NCI-H1417 treated with DMSO at 0.1 percent for 48 hours (cell line): Measurements from ENCODE around the gene TSPYL4.

ENCODE experiments used
- DNase-seq: peaks from one replicate; lab custom pipeline; 2025; lab: John Stamatoyannopoulos, UW

The TSPYL4 gene

DNA sequence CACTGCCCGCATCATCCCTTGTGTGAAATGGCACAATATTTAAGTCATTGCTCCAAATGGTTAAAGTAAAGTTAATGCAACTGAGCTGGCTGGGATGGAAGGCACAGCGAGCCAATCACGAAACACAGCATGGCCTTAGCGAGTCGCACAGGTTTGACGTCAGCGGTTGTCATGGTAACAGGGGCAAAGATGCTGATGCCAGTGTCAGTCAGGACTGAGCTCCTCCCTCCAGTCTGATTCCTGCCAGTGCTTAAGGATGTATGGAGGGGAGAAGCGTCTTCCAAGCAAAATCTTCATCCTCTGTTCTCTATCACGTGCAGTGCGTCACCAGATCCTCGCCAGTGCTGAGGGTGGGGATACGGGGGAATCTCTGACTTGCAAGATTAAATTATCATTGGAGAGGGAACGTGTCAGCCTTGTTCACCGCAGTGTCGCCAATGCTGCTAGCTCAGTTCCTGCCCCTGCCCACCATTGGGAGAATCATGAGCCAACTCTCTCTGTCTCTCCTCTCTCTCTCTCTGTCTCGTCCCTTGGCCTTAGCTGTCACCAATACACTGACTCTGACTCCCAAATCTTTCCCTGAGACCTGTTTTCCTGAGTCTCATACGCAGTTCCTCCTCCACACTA, 24.5 kb downstream of the TSPYL4 start:
- no peak for DNase-seq

DNA sequence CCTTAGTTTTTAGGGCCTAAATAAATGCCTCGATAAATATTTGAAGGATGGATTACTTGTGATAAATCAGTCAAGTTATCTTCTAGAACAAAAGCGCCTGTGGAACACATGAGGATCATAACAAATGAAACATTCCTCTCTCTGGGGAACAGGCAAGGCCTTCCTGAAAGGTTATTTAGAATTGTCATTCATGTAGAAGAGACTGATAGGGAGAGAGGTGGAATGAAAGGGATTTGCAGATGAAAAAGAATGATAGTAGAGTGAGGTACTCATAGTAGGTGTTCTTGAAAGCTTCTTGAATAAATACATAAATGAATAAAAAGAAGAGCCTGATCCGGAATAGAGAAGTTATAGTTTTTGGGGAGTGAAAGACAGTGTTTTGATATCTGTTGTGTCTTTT, 30.5 kb downstream of the TSPYL4 start:
- DNase-seq = no peak

DNA sequence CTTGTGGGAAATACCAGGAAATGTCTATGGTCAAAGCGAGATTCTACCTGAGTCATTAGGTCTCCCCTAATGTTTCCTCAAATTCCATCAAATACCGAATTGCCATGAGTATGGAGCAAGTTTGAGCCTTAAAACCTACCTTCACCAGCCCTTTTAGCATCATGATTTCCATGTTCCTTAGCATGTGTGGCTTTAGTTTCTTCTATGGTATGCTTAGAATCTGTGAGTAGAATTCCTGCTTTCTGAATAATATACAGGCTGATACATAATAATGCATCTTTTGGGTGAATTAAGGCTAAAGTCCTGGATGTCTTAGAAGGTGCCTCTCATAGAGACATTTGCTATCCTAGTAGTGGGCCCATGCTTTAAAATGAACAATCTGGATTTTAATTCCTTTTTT, 32.0 kb downstream of the TSPYL4 start:
- DNase-seq = no peak

DNA sequence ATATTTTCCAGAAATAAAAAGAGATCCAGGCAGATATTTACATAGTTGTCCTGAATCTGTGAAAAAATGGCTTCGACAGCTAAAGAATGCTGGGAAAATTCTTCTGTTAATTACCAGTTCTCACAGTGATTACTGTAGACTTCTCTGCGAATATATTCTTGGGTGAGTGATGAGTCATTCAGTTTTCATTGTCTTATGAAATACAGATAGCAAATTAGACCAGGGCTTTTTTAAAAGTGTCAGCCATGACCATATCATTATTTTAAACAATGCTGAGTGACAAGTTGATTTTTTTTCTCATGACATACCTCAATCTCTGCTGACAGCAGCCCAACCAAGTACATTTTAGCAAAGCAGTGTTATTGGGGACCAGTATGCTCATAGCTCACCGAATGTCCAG, 32.8 kb downstream of the TSPYL4 start:
- no peak for DNase-seq

DNA sequence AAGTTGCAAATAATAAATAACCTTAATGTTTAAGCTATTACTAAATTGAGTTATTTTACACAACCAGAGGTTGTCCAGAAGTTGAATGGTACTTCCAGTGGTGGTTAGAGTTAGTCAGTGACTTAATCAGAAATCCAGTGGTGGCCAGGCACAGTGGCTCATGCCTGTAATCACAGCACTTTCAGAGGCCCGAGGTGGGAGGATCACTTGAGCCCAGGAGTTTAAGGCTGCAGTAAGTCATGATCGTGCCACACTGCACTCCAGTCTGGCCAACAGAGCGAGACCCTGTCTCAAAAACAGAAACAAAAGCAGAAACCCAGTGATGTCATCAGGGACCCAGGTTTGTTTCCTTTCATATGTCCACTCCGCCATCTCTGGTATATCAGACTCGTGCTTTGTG, 35.0 kb downstream of the TSPYL4 start:
- DNase-seq = no peak

DNA sequence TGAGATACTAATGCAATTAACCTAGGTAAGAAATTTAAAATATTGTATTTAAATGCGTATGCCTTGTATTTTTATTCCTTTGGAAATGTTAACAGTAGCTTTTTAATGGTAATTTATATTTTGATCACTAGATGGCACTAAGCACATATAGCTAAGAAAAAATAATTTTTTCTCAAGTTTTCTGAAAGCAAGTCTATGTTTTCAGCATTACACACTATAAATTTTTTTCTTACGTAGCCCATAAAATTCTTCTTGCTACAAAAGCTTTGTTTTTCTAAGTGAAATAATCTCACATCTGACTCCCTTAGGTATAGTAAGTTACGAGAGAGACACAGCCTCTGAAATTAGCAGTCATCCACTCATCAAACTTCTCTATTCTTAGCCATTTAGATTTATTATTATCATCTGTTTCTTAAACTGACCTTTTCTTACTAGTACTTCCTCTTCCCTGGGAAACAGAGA, 35.7 kb downstream of the TSPYL4 start:
- no peak for DNase-seq

DNA sequence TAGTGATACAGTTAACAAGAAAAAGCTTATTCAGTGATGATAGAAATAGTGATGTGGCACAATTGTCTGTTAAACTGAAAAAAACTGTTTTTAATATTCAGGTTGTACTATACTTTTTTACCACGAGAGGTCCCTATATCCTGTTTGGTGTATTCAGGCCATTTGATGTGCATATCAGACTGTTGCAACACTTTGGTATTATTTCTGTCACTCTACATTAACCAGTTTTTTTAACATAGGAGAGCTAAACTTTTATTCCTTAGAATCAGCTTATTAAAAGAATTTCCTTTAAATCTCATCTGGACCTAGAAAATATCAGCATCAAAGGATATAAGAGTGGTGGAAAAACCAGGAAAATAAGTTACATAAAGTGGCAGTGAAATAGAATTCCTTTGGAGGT, 36.8 kb downstream of the TSPYL4 start:
- DNase-seq = no peak

DNA sequence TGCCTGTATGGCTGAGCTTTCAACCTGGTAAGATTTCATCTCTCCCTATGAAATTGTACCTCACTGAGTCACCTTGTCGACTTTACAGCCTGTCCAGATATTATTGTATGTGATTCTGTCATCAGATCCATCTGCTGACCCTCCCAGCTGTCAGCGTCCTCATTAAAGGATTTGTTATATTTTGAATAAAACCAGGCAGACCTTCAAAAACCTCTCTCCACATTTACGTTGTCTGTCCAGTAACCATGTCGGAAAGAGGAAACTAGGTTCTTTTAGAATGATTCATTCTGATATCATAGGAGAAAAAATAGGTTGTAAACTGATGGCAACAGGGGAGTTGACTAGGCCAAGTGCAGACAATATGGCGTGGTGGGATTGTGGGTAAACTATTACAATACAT, 38.5 kb downstream of the TSPYL4 start:
- DNase-seq = no peak

DNA sequence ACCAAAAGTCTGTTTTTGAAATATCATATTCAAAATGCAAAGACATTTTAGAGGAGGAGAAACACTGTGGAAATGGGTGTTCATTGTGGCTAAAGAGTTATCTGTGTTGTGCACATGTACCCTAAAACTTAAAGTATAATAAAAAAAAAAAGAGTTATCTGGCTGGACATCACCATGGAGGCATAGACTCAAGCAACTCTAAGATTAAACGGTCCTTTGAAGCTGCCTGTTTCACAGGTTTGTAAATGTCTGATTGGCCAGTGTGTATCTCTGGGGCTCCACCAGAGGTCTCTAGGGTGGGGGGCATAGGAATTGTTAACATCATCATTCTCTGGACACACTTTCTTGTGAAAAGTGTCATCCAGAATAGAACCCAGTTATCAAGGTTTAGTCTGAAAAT, 39.2 kb downstream of the TSPYL4 start:
- DNase-seq = no peak

DNA sequence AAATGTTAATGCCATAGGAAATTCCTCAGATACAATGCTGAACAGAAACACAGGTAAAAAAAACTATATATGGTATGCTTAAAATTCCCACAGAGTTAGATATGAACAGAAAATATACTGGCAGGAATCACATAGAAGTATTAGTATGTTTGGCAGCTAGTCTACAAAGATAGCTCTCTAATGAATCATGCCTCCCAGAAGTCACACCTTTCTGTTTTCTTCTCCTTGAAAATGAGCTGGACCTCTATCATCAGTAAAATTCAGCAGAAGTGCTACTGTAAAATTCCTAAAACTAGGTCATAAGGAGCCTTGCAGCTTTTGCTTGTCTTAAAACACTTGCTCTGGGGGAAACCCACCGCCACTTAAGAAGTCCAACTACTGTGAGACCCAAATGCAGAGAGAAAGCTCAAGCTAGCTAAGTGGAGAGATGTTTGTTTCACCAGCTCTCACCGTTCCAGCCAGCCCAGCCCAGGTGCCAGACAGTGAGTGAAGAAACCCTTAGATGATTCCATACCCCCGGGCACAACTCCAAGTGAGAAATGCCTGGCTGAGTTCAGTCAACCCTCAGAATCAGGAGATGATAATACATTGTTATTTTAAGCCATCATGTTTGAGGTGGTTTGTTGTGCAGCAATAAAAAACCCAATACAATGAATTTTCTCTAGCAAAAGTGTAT, 43.0 kb downstream of the TSPYL4 start:
- no peak for DNase-seq

DNA sequence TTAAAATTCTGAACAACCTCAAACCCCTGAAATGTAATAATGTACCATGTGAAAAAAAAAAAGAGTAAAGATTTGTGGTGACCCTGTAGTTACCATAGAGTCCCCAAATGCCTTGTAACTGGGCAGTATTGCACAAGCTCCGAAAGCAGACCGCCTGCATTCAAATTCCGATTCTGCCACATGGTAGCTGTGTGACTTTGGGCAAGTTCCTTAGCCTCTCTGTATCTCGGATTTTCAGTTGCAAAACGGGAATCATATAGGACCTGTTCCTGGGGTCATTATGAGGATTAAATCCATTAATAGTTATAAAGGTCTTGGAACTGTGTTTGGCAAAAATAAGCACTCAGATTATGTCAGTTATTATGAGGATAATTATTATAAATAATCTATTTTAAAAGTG, 43.6 kb downstream of the TSPYL4 start:
- no peak for DNase-seq

DNA sequence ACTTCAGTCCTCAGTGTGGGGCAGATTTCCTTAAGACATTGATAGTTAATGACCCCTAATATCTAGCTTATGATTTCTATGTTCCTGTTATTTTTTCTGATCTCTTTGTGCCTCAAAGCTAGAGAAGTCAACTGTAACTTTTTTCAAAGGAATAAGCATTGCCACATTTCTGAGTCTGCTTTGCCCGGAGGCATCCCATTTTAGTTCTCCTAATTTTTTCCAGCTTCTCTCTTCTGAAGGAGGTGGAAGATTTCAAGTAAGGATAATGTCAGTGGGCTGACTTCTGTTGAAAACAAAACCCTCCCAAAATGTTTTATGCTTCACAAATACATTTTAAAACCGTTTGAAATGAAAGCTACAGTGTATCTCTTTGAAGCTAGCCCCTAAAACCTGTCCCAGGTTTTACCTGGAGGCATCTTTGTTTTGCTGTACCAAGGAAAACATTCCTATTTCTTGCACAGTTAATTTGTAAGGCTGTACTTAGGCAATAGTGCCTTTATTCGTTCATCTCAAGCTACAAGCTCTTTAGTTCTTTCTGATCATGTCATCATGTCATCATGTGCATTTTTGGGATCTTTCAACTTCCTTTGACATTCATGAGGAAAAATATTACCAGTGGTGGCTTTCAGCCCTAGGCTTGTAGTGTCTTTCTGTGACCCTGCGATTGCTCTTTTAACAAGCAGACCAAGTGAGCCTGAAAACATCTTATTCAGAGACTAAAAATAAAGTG, 45.7 kb downstream of the TSPYL4 start:
- DNase-seq = no peak

DNA sequence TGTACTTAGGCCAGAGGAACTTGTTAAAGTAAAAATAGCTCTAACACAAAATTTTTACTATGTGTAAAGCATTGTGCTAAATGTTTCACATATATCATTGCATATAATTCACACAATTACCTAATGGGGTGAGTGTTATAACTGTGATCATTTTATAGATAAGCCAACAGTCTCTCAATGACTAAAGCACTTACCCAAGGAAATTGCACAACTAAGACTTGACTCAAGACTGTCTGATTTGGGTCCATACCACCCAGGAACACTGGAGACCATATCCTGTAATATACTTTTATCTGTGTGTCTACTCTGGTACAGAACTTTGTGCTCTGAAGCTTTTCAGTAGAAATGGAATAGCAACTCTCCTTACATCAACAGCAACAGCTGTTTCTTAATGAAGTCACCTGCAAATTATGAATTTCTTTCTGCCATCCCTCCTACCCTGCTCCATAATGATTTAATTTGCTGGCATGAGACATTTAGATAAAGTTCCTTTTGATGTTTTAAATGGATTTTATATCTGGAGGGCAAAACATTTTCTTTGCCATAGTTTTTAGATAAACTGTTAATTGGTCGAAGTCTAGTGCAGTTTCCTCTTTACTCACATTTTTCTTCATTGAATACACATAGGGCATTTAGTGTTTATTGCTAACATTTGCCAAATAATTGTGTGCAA, 47.5 kb downstream of the TSPYL4 start:
- no peak for DNase-seq

DNA sequence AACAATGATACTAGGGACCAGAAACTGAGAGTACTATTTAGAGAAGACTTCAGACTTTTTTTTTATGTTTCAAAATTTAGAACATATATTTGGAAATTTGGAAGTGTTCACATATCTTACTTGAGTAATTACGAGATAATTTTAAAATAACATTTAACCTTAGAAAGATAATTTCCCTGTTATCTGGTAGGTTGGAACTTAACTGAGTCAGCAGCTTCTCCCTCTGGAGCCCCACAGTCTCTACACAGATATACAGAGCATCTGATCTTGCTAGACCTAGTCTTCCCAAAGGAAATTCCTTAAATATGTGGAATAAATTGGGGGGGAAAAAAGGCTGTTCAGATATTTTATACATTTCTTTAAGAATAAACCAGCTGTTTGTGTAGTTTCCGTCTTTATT, 48.6 kb downstream of the TSPYL4 start:
- no peak for DNase-seq

DNA sequence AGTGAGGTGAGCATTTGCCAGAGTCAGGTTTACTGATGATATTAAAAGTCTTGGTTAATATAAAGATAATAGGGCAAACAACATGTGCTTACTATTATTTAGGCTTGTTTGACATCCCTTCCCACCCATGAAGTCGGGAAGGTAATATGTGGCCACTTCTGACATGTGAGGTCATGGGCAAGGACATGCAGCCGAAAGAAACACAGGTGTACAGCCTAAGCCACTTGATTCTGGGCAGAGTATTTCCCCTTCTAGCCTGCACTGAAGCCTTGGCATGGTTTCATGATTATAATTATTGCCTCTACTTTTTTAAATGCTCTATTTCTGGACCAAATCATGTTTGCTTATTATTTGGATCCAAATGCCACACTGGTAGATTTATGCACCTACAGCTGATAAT, 52.3 kb downstream of the TSPYL4 start:
- DNase-seq = no peak

DNA sequence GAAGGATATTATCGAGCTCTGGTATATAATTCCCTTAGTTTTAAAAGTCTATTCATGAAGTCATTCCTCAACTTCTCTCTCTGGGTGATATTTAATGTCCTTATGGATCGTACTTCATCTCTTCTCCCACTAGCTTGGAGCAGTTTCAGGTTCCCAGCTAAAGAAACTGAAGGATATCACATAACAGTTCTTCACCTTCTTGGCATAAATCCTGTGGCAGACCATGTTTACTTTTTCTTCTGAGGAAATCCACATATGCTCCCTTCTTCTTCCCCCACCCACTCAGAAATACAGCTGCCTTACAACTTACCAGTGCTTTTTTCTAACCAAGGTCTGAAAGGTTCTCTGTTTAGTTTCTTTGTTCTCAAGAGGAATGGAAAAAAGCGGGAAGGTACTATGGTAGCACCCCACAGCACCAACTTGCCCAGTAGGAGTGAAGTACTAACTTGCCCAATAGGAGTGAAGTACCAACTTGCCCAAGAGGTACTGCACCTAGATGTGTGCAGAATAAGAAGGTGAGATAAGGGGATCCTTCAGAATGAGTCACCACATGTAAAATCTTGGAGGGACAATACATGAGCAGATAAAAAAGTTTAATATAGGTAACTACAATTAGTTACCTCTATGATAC, 53.1 kb downstream of the TSPYL4 start:
- DNase-seq = no peak
